ENCODE measurements around the gene ZCWPW1. TPM values are rescaled to one million over a fixed set of nuclear protein-coding genes. Genes with fewer than 3 reads are reported as not detected.

ZCWPW1 gene
- total and polyA plus RNA-seq, 2 of the 13 experiments (the other 11 are each of a cell fraction or from before 2014, with no cell fraction given): 2.4 to 2.5 TPM

DNA sequence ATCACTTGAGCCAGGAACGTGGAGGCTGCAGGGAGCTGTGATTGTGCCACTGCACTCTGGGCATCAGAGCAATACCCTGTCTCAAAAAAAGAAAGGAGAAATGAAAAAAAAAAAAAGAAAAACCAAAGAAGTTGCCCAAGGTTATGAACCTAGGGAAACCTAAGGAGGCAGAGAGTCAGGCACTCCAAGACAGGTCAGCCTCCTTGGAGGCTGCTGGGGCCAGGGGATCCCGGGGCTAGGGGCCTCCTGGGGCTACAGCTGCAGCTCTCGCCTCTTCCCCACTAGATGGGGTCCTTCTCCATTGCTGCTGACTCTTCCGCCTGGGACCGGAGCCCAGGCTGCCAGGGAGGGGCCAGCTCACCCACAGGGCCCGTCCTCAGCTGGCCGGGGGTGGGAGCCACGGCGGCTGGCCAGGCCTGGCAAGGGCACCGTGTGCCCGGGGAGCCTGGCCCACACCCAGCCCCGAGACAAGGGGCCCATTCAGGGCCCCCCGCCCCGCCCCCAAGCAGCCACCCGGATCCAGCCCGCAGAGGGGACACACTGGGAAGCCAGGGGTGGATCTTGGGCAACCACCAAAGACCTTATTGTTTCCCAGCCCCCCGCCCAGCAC, 37.3 kb upstream of the ZCWPW1 start:
- no peak overlapping the region for H3K27ac ChIP-seq (ENCODE audit: extremely low read length, insufficient read depth, low read length)
- ATAC-seq (peak; percentile 90), DNase-seq (ENCODE audit: low spot score) (peak; percentile 58), FAIRE-seq (peak; percentile 54)
- 27% methylated on average over 3 of the region's 17 CpGs for WGBS (ENCODE audit: low lambda C conversion rate)
- ChIA-PET POLR2A (interaction anchor here (0.8 to 1.6 kb wide), 9 partner anchors 11 to 411 kb away, joined by 3 to 8 read pairs (median 4); partner anchors contain the start of genes AGFG2, FBXO24, MOSPD3 and ZCWPW1), CTCF (ENCODE audit: low intra/inter-chr PET ratio, low total read pairs) (interaction anchor here (0.9 to 2.1 kb wide), 2 partner anchors 17 to 94 kb away, joined by 3 to 8 read pairs; partner anchors contain the start of gene NYAP1)
- H3K36me3 ChIP-seq (replicated peaks in 1 of 2; ENCODE audit: control insufficient read depth in 1 of 2, insufficient read depth in 2 of 2, low read length in 2 of 2): no peaks in the 10 kb centered on the region
- no TSS peak for BruUV-seq (replicated peaks)
- H4K20me1 ChIP-seq (ENCODE audit: insufficient read depth, low read length): no peaks in the 10 kb centered on the region
- in situ Hi-C loops (cut with HindIII; ENCODE audit: extremely low pct_ligation_motif_present, low pct_unique_long_range_greater_than_20kb) (loop anchor here (10.0 kb wide), 1 partner anchor 229 kb away; the partner anchor contains the start of gene GIGYF1), intact Hi-C loops (cut with micrococcal nuclease; ENCODE audit: unreplicated experiment) (loop anchor here (5.0 kb wide), 1 partner anchor 96 kb away; no protein-coding TSS in a partner anchor)
- no peak overlapping the region for H2AFZ ChIP-seq (ENCODE audit: low read length)
- peak overlapping the region; percentile 36; the same call in 1 of the 2 replicates for H3K4me2 ChIP-seq (ENCODE audit: low read depth, low read length)
- H3K4me1 ChIP-seq (ENCODE audit: insufficient read depth, low read length): peaks cover 27% of the 10 kb centered on the region
- H3K9me3 ChIP-seq (ENCODE audit: low read length): no peaks in the 10 kb centered on the region
- no peak overlapping the region for H3K9ac ChIP-seq (ENCODE audit: insufficient read depth, low read depth, low read length)
- H3K27me3 ChIP-seq (ENCODE audit: control insufficient read depth in 1 of 2, insufficient read depth in 2 of 2, low read length in 2 of 2): peaks cover 0 to 2% of the 10 kb centered on the region in 2 experiments; a peak in 1 of 5 replicates
- H3K79me2 ChIP-seq (ENCODE audit: insufficient read depth, low read length): no peaks in the 10 kb centered on the region
- H3K4me3 ChIP-seq (replicated peaks in 1 of 3; ENCODE audit: insufficient read depth in 1 of 3, low read depth in 2 of 3, low read length in 3 of 3): no peak overlapping the region
- TF ChIP-seq STAG1 (CRISPR knock-in tag; IDR thresholded peaks at IDR 0.05) (peak; percentile 87), ZNF773 (CRISPR knock-in tag; IDR thresholded peaks at IDR 0.05; ENCODE audit: borderline replicate concordance) (no peak), NCOA1 (CRISPR knock-in tag; IDR thresholded peaks at IDR 0.05) (no peak), ZNF496 (CRISPR knock-in tag; IDR thresholded peaks at IDR 0.05; ENCODE audit: insufficient replicate concordance) (no peak), HMG20A (CRISPR knock-in tag; IDR thresholded peaks at IDR 0.05; ENCODE audit: borderline replicate concordance) (no peak), MZF1 (CRISPR knock-in tag; IDR thresholded peaks at IDR 0.05; ENCODE audit: borderline replicate concordance) (no peak), ZNF3 (CRISPR knock-in tag; IDR thresholded peaks at IDR 0.05) (no peak), TCF12 (IDR thresholded peaks at IDR 0.05) (no peak), TCF12 (CRISPR knock-in tag; IDR thresholded peaks at IDR 0.05) (no peak)
- TF ChIP-seq, protein P1, sequence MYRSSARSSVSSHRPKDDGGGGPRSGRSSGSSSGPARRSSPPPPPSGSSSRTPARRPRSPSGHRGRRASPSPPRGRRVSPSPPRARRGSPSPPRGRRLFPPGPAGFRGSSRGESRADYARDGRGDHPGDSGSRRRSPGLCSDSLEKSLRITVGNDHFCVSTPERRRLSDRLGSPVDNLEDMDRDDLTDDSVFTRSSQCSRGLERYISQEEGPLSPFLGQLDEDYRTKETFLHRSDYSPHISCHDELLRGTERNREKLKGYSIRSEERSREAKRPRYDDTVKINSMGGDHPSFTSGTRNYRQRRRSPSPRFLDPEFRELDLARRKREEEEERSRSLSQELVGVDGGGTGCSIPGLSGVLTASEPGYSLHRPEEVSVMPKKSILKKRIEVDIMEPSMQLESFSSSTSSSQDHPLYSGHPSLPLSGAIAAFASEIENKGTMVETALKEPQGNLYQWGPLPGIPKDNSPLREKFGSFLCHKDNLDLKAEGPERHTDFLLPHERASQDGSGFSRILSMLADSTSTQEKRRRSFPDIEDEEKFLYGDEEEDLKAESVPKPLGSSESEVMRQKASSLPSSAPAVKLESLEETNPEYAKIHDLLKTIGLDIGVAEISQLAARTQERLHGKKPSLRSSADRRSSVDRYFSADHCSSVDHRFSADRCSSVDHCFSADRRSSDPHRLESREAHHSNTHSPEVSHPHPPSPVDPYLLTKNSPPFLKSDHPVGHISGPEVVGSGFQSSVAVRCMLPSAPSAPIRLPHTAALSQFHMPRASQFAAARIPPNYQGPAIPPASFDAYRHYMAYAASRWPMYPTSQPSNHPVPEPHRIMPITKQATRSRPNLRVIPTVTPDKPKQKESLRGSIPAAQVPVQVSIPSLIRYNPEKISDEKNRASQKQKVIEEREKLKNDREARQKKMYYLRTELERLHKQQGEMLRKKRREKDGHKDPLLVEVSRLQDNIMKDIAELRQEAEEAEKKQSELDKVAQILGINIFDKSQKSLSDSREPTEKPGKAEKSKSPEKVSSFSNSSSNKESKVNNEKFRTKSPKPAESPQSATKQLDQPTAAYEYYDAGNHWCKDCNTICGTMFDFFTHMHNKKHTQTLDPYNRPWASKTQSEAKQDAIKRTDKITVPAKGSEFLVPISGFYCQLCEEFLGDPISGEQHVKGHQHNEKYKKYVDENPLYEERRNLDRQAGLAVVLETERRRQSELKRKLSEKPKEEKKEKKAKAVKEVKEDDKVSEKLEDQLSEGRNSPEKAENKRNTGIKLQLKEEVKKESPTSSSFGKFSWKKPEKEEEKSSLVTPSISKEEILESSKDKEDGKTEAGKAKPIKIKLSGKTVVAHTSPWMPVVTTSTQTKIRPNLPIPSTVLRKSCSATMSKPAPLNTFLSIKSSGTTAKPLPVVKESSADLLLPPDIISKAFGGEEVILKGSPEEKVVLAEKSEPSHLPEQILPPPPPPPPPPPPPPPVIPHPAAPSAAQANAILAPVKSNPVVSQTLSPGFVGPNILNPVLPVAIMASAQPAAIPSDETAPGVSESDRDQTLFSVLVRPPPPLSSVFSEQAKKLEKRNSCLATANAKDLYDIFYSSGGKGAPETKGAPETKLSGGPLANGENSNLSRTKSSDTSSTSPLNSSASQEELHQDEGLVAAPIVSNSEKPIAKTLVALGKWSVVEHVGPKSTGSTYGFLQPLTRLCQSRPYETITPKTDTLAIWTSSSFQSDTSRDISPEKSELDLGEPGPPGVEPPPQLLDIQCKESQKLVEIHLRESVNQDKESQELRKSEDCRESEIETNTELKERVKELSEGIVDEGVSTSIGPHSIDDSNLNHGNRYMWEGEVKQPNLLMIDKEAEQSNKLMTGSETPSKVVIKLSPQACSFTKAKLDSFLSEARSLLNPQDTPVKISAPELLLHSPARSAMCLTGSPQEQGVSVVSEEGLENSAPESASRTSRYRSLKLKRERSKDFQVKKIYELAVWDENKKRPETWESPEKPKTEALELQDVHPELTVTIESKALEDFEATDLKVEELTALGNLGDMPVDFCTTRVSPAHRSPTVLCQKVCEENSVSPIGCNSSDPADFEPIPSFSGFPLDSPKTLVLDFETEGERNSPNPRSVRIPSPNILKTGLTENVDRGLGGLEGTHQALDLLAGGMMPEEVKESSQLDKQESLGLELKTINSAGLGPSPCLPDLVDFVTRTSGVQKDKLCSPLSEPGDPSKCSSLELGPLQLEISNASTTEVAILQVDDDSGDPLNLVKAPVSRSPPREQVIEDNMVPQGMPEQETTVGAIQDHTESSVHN (CRISPR knock-in tag; IDR thresholded peaks at IDR 0.05): no peak
- TF ChIP-seq, protein P2, sequence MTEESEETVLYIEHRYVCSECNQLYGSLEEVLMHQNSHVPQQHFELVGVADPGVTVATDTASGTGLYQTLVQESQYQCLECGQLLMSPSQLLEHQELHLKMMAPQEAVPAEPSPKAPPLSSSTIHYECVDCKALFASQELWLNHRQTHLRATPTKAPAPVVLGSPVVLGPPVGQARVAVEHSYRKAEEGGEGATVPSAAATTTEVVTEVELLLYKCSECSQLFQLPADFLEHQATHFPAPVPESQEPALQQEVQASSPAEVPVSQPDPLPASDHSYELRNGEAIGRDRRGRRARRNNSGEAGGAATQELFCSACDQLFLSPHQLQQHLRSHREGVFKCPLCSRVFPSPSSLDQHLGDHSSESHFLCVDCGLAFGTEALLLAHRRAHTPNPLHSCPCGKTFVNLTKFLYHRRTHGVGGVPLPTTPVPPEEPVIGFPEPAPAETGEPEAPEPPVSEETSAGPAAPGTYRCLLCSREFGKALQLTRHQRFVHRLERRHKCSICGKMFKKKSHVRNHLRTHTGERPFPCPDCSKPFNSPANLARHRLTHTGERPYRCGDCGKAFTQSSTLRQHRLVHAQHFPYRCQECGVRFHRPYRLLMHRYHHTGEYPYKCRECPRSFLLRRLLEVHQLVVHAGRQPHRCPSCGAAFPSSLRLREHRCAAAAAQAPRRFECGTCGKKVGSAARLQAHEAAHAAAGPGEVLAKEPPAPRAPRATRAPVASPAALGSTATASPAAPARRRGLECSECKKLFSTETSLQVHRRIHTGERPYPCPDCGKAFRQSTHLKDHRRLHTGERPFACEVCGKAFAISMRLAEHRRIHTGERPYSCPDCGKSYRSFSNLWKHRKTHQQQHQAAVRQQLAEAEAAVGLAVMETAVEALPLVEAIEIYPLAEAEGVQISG (CRISPR knock-in tag; IDR thresholded peaks at IDR 0.05): peak; percentile 42; the same call in 1 of the 2 replicates
- TF ChIP-seq, protein P3, sequence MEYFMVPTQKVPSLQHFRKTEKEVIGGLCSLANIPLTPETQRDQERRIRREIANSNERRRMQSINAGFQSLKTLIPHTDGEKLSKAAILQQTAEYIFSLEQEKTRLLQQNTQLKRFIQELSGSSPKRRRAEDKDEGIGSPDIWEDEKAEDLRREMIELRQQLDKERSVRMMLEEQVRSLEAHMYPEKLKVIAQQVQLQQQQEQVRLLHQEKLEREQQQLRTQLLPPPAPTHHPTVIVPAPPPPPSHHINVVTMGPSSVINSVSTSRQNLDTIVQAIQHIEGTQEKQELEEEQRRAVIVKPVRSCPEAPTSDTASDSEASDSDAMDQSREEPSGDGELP (IDR thresholded peaks at IDR 0.05; ENCODE audit: borderline replicate concordance, low read depth): peak; percentile 72; the same call in 1 of the 2 replicates

All from HepG2 (cell line).